Upper lobe of left lung (tissue), 4 donors: ENCODE results near the gene IQCN.

Experiments
- POLR2A ChIP-seq, 4 donors: fragments of 450-650 bp; IDR thresholded peaks; one replicate each; pipeline ENCODE4 v1.5.1; 2016 to 2017; ENCODE audit warnings: antibody characterized with exemption in 4 of 4, mild to moderate bottlenecking in 2 of 4
- POLR2AphosphoS5 ChIP-seq, 2 donors: sonication (generic); formaldehyde crosslinking; IDR thresholded peaks; one replicate each; pipeline ENCODE4 v1.5.1; 2017; ENCODE audit warnings: antibody characterized with exemption in 2 of 2
- TF ChIP-seq, protein P1 (sequence below), 6 experiments: fragments of 450-650 bp in 4 of 6; fragments of 200-600 bp in 2 of 6; sonication (generic) in 2 of 6; IDR thresholded peaks; one replicate each; pipeline ENCODE4 v1.5.1; 2016 to 2019; ENCODE audit warnings: antibody characterized with exemption in 6 of 6

DNA sequence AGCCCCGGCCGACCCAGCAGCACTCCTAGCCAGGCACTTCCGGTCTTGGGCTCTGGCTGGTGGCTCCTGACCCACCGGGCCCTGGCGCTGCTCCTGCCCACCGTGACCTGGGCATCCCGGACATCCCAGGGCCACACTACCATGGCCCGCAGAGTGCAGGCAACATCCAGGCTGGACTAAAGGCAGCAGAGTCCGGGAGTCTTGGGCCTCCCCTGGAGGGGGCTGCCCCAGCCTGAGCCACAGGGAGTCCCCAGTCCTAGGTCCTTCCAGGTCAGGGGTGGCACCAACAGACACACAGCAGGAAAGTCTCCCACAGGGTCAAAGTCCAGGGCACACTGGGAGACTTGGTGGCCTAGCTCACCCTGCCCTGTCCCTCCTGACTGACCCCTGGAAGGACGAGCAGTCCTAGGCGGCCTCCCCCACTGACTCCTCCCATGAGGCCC lies 37.9 kb upstream of the IQCN start:
- TF ChIP-seq, protein P1, sequence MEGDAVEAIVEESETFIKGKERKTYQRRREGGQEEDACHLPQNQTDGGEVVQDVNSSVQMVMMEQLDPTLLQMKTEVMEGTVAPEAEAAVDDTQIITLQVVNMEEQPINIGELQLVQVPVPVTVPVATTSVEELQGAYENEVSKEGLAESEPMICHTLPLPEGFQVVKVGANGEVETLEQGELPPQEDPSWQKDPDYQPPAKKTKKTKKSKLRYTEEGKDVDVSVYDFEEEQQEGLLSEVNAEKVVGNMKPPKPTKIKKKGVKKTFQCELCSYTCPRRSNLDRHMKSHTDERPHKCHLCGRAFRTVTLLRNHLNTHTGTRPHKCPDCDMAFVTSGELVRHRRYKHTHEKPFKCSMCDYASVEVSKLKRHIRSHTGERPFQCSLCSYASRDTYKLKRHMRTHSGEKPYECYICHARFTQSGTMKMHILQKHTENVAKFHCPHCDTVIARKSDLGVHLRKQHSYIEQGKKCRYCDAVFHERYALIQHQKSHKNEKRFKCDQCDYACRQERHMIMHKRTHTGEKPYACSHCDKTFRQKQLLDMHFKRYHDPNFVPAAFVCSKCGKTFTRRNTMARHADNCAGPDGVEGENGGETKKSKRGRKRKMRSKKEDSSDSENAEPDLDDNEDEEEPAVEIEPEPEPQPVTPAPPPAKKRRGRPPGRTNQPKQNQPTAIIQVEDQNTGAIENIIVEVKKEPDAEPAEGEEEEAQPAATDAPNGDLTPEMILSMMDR (IDR thresholded peaks at IDR 0.05): no peak
- TF ChIP-seq POLR2AphosphoS5 (IDR thresholded peaks at IDR 0.05) (no peak), POLR2A (IDR thresholded peaks at IDR 0.05) (no peak)
